GM23338 (cell line): ENCODE measurements around the gene GPRC5C. TPM values are rescaled to one million over a fixed set of nuclear protein-coding genes. Genes with fewer than 3 reads are reported as not detected.

Source experiments
- ATAC-seq: fragments of 200-7000 bp; cut with Tn5 transposase; 3 replicates; pipeline ENCODE4 v1.9.1; 2020
- DNase-seq: peaks from one replicate; pipeline ENCODE4 v3.0.0-alpha.2; 2015; ENCODE audit warnings: low spot score
- H2AFZ ChIP-seq: fragments of 200-600 bp; sonication (generic); 2 replicates; pipeline ENCODE4 v1.8.0; 2016; ENCODE audit warnings: antibody characterized with exemption, mild to moderate bottlenecking, moderate library complexity
- H3F3A ChIP-seq: fragments of 200-600 bp; sonication (generic); replicated peaks from 2 replicates; pipeline ENCODE4 v1.8.0; 2017; ENCODE audit warnings: antibody characterized with exemption, mixed run types, low read depth
- H3K27ac ChIP-seq: fragments of 200-600 bp; sonication (generic); 2 replicates; pipeline ENCODE4 v1.6.1; 2016; ENCODE audit warnings: low read depth
- H3K27me3 ChIP-seq: fragments of 200-600 bp; sonication (generic); 2 replicates; pipeline ENCODE4 v1.8.0; 2016; ENCODE audit warnings: mild to moderate bottlenecking, mixed run types, moderate library complexity; ENCODE audit not compliant: insufficient read depth
- H3K36me3 ChIP-seq: fragments of 200-600 bp; sonication (generic); 2 replicates; pipeline ENCODE4 v1.8.0; 2016; ENCODE audit warnings: mild to moderate bottlenecking; ENCODE audit not compliant: insufficient read depth
- H3K4me1 ChIP-seq: fragments of 200-600 bp; sonication (generic); 2 replicates; pipeline ENCODE4 v1.8.0; 2016; ENCODE audit warnings: mild to moderate bottlenecking, moderate library complexity; ENCODE audit not compliant: insufficient read depth
- H3K4me2 ChIP-seq: fragments of 200-600 bp; sonication (generic); 2 replicates; pipeline ENCODE4 v1.7.1; 2017; ENCODE audit warnings: mixed run types
- H3K4me3 ChIP-seq: fragments of 200-600 bp; sonication (generic); 2 replicates; pipeline ENCODE4 v1.6.1; 2016; ENCODE audit warnings: mixed run types
- H3K79me2 ChIP-seq: fragments of 200-600 bp; sonication (generic); replicated peaks from 2 replicates; pipeline ENCODE4 v1.8.0; 2017; ENCODE audit warnings: mild to moderate bottlenecking; ENCODE audit not compliant: insufficient read depth
- H3K9me2 ChIP-seq: fragments of 200-600 bp; sonication (generic); 2 replicates; pipeline ENCODE4 v1.8.0; 2017; ENCODE audit not compliant: insufficient read depth
- H4K20me1 ChIP-seq: fragments of 200-600 bp; sonication (generic); replicated peaks from 2 replicates; pipeline ENCODE4 v1.8.0; 2017; ENCODE audit warnings: mild to moderate bottlenecking; ENCODE audit not compliant: insufficient read depth
- H3K27ac Mint-ChIP-seq: 2 replicates; pipeline ENCODE4 v1.8.0; 2020; ENCODE audit warnings: inconsistent platforms, mild to moderate bottlenecking, moderate library complexity, mixed read lengths
- H3K27me3 Mint-ChIP-seq: 3 replicates; pipeline ENCODE4 v1.8.0; 2022; ENCODE audit warnings: low read depth, mild to moderate bottlenecking, moderate library complexity, mixed read lengths, inconsistent platforms; ENCODE audit not compliant: insufficient read depth, poor library complexity
- H3K36me3 Mint-ChIP-seq: 3 replicates; pipeline ENCODE4 v1.8.0; 2021; ENCODE audit warnings: low read depth, mild to moderate bottlenecking, inconsistent platforms, moderate library complexity, mixed read lengths
- H3K4me1 Mint-ChIP-seq: 3 replicates; pipeline ENCODE4 v1.8.0; 2020; ENCODE audit warnings: mild to moderate bottlenecking, inconsistent platforms, mixed read lengths
- H3K4me3 Mint-ChIP-seq: 3 replicates; pipeline ENCODE4 v1.8.0; 2021; ENCODE audit warnings: moderate library complexity, mild to moderate bottlenecking, inconsistent platforms, mixed read lengths
- H3K9me3 Mint-ChIP-seq: 3 replicates; pipeline ENCODE4 v1.8.0; 2020; ENCODE audit warnings: moderate library complexity, mild to moderate bottlenecking, inconsistent platforms, mixed read lengths
- EZH2 ChIP-seq: fragments of 200-600 bp; sonication (generic); IDR thresholded peaks from one replicate; pipeline ENCODE4 v1.8.0; 2017; ENCODE audit warnings: antibody characterized with exemption, mild to moderate bottlenecking, low read depth; ENCODE audit not compliant: unreplicated experiment
- JUNB ChIP-seq: IDR thresholded peaks from one replicate; pipeline ENCODE4 v1.6.1; 2016; ENCODE audit warnings: antibody characterized with exemption; ENCODE audit not compliant: unreplicated experiment
- STAT1 ChIP-seq: IDR thresholded peaks from one replicate; pipeline ENCODE4 v1.6.1; 2016; ENCODE audit warnings: antibody characterized with exemption; ENCODE audit not compliant: unreplicated experiment
- polyA plus RNA-seq: library from polyadenylated mRNA; unstranded; fragments of >200 nt; fragmentation: Nextera tagmentation; extraction: Ambion mirVana; gene quantifications from 2 replicates; pipeline ENCODE4 v1.2.1, GENCODE V29; 2016
- total RNA-seq: library from RNA; depleted of rRNA; stranded (reverse); fragments of >200 nt; shearing (Covaris generic); gene quantifications from 2 replicates; pipeline ENCODE4 v1.2.3, GENCODE V29; 2014
- TF ChIP-seq, protein P1 (sequence below): IDR thresholded peaks from one replicate; pipeline ENCODE4 v1.6.1; 2018; ENCODE audit warnings: antibody characterized with exemption; ENCODE audit not compliant: unreplicated experiment
- TF ChIP-seq, protein P2 (sequence below): IDR thresholded peaks from 2 replicates; pipeline ENCODE4 v1.6.1; 2016; ENCODE audit warnings: antibody characterized with exemption

The GPRC5C gene
- total and polyA plus RNA-seq, 2 experiments from 2014 or later: 9.0 to 22.4 TPM

DNA sequence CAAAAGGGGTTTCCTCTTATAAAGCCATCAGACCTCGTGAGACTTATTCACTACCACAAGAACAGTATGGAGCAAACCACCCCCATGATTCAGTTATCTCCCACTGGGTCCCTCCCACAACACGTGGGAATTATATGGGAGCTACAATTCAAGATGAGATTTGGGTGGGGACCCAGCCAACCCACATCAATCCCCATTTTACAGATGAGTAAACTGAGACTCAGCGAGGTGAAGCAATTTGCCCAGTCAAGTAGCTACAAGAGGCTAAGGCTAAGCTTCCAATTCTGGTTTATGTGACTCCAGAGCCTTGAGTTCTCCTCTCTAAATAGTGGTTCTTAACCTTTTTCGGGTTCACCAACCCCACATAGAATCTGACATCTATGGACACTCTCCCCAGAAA lies 43.3 kb downstream of the GPRC5C start:
- Histone ChIP-seq H3K79me2 (no peaks in the 10 kb centered on the region), H3K36me3 (no peaks in the 10 kb centered on the region), H3F3A (no peaks in the 10 kb centered on the region), H3K27ac (no peak overlapping the region), H4K20me1 (no peaks in the 10 kb centered on the region), H3K4me2 (no peak overlapping the region), H3K4me3 (no peak overlapping the region), H2AFZ (no peak overlapping the region), H3K9me2 (no peaks in the 10 kb centered on the region), H3K4me1 (no peaks in the 10 kb centered on the region), H3K27me3 (no peaks in the 10 kb centered on the region)
- DNase-seq (no peak), ATAC-seq (no peak)
- no peak overlapping the region; the same call in 2 of the 3 replicates for H3K4me3 Mint-ChIP-seq
- H3K27ac Mint-ChIP-seq: no peak overlapping the region
- H3K27me3 Mint-ChIP-seq: peaks cover 5% of the 10 kb centered on the region
- peaks cover 10% of the 10 kb centered on the region; the same call in 2 of the 3 replicates for H3K36me3 Mint-ChIP-seq
- TF ChIP-seq JUNB (no peak), STAT1 (no peak), EZH2 (no peak)
- TF ChIP-seq, protein P1, sequence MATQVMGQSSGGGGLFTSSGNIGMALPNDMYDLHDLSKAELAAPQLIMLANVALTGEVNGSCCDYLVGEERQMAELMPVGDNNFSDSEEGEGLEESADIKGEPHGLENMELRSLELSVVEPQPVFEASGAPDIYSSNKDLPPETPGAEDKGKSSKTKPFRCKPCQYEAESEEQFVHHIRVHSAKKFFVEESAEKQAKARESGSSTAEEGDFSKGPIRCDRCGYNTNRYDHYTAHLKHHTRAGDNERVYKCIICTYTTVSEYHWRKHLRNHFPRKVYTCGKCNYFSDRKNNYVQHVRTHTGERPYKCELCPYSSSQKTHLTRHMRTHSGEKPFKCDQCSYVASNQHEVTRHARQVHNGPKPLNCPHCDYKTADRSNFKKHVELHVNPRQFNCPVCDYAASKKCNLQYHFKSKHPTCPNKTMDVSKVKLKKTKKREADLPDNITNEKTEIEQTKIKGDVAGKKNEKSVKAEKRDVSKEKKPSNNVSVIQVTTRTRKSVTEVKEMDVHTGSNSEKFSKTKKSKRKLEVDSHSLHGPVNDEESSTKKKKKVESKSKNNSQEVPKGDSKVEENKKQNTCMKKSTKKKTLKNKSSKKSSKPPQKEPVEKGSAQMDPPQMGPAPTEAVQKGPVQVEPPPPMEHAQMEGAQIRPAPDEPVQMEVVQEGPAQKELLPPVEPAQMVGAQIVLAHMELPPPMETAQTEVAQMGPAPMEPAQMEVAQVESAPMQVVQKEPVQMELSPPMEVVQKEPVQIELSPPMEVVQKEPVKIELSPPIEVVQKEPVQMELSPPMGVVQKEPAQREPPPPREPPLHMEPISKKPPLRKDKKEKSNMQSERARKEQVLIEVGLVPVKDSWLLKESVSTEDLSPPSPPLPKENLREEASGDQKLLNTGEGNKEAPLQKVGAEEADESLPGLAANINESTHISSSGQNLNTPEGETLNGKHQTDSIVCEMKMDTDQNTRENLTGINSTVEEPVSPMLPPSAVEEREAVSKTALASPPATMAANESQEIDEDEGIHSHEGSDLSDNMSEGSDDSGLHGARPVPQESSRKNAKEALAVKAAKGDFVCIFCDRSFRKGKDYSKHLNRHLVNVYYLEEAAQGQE: no peak
- TF ChIP-seq, protein P2, sequence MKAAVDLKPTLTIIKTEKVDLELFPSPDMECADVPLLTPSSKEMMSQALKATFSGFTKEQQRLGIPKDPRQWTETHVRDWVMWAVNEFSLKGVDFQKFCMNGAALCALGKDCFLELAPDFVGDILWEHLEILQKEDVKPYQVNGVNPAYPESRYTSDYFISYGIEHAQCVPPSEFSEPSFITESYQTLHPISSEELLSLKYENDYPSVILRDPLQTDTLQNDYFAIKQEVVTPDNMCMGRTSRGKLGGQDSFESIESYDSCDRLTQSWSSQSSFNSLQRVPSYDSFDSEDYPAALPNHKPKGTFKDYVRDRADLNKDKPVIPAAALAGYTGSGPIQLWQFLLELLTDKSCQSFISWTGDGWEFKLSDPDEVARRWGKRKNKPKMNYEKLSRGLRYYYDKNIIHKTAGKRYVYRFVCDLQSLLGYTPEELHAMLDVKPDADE: no peak
- H3K9me3 Mint-ChIP-seq: peaks cover 29% of the 10 kb centered on the region
- peaks cover 3% of the 10 kb centered on the region; the same call in 2 of the 3 replicates for H3K4me1 Mint-ChIP-seq

DNA sequence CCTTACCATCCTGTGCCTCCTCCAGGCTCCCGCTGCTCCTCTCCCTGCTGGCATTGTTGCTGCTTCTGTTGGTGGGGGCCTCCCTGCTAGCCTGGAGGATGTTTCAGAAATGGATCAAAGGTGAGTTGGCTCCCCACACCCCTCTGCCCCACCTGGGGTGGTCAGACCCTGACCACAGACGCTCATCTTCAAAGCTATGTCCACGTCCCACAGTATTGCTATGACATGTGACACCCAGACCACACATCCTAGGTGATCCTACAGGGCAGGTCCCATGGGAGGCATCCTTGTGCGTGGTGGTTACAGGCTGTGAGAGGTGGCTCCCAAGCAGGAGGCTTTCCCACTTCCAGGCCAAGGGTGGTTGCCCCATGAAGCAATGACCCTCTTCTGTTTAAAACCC lies 45.5 kb downstream of the GPRC5C start:
- peaks cover 29% of the 10 kb centered on the region for H3K9me3 Mint-ChIP-seq
- Histone ChIP-seq H3K27me3 (no peaks in the 10 kb centered on the region), H4K20me1 (no peaks in the 10 kb centered on the region), H3K36me3 (no peaks in the 10 kb centered on the region), H3K27ac (no peak overlapping the region), H3F3A (no peaks in the 10 kb centered on the region), H3K4me1 (no peaks in the 10 kb centered on the region), H3K4me2 (no peak overlapping the region), H2AFZ (no peak overlapping the region), H3K9me2 (no peaks in the 10 kb centered on the region), H3K4me3 (no peak overlapping the region), H3K79me2 (no peaks in the 10 kb centered on the region)
- no peak for ATAC-seq
- peaks cover 3% of the 10 kb centered on the region; the same call in 2 of the 3 replicates for H3K4me1 Mint-ChIP-seq
- TF ChIP-seq, protein P1: no peak
- no peak for TF ChIP-seq JUNB
- TF ChIP-seq, protein P2: no peak
- no peak for DNase-seq
- peaks cover 10% of the 10 kb centered on the region; the same call in 2 of the 3 replicates for H3K36me3 Mint-ChIP-seq
- H3K4me3 Mint-ChIP-seq: no peak overlapping the region
- H3K27ac Mint-ChIP-seq: no peak overlapping the region
- H3K27me3 Mint-ChIP-seq: peaks cover 5% of the 10 kb centered on the region
